ENCODE measurements around the gene PRXL2C.

- no peak for TF ChIP-seq YY1 (IDR thresholded peaks at IDR 0.05; ENCODE audit: low read depth)
- TF ChIP-seq POLR2AphosphoS5 (IDR thresholded peaks at IDR 0.05; ENCODE audit: low read depth, low read length) = no peak
- no peak for TF ChIP-seq IRF3 (IDR thresholded peaks at IDR 0.05; ENCODE audit: low read depth, low read length)
- no peak for TF ChIP-seq EZH2phosphoT487 (IDR thresholded peaks at IDR 0.05; ENCODE audit: borderline replicate concordance, low read depth)
- TF ChIP-seq REST (IDR thresholded peaks at IDR 0.05; ENCODE audit: low read depth, low read length) = no peak
- no peak for TF ChIP-seq RCOR1 (IDR thresholded peaks at IDR 0.05; ENCODE audit: low read length)
- no peak for TF ChIP-seq JUND (IDR thresholded peaks at IDR 0.05)
- no peak for TF ChIP-seq CTCF (IDR thresholded peaks at IDR 0.05)
Observed at GRCh38 chr9:96660692-96661248, 5.7 kb upstream of the PRXL2C start.
